Transverse colon (tissue), 4 donors: ENCODE measurements around the gene STAB2. TPM values are rescaled to one million over a fixed set of nuclear protein-coding genes. Genes with fewer than 3 reads are reported as not detected.

ENCODE experiments used
- DNase-seq: peaks from one replicate; pipeline ENCODE4 v3.0.0-alpha.2; 2019
- H3K27ac ChIP-seq, 4 donors: fragments of 200-600 bp; sonication (generic); 2 replicates each; pipeline ENCODE4 v1.5.1; 2016 to 2018; ENCODE audit warnings: inconsistent platforms in 4 of 4
- H3K27me3 ChIP-seq: fragments of 200-600 bp; sonication (generic); 2 replicates; pipeline ENCODE4 v1.5.1; 2017; ENCODE audit warnings: inconsistent platforms
- H3K36me3 ChIP-seq, 4 donors: fragments of 200-600 bp; sonication (generic); 2 replicates each; pipeline ENCODE4 v1.5.1; 2017 to 2019; ENCODE audit warnings: inconsistent platforms in 4 of 4
- H3K4me1 ChIP-seq, 4 donors: fragments of 200-600 bp; sonication (generic); 2 replicates each; pipeline ENCODE4 v1.5.1; 2017 to 2020; ENCODE audit warnings: inconsistent platforms in 4 of 4
- H3K4me3 ChIP-seq, 4 donors: fragments of 200-600 bp; sonication (generic); 1 replicate in 1 of 4; 2 replicates in 3 of 4; pipeline versions ENCODE4 v1.5.1 to v1.6.1; 2017 to 2019; ENCODE audit warnings: inconsistent platforms in 4 of 4
- H3K9me3 ChIP-seq, 2 donors: fragments of 200-600 bp; sonication (generic); 2 replicates each; pipeline ENCODE4 v1.5.1; 2017 to 2019; ENCODE audit warnings: inconsistent platforms in 2 of 2
- EP300 ChIP-seq: sonication (generic); formaldehyde crosslinking; IDR thresholded peaks from one replicate; pipeline ENCODE4 v1.6.1; 2017; ENCODE audit warnings: antibody characterized with exemption, low read depth
- POLR2A ChIP-seq: fragments of 450-650 bp; IDR thresholded peaks from one replicate; pipeline ENCODE4 v1.6.1; 2016; ENCODE audit warnings: antibody characterized with exemption, mild to moderate bottlenecking, moderate library complexity
- POLR2AphosphoS5 ChIP-seq, 3 donors: sonication (generic); formaldehyde crosslinking; IDR thresholded peaks; one replicate each; pipeline ENCODE4 v1.6.1; 2016; ENCODE audit warnings: antibody characterized with exemption in 3 of 3
- WGBS, 2 donors: methylation state at CpG; one replicate each; pipeline ENCODE4 v1.1.5; 2018; ENCODE audit warnings: low coverage in 1 of 2; 5-methylcytosine and 5-hydroxymethylcytosine counted together
- in situ Hi-C, 4 donors: fragments of 200-750 bp; cut with MboI; loops; one replicate each; pipeline versions ENCODE4 v1.15.0 to v1.15.1; 2017; ENCODE audit warnings: low sequenced_read_pairs in 3 of 4, low pct_ligation_motif_present in 1 of 4, low pct_unique_long_range_greater_than_20kb in 1 of 4
- intact Hi-C: fragments of 100-400 bp; cut with DNase I; formaldehyde crosslinking; loops from one replicate; pipeline ENCODE4 v1.15.1; 2023; ENCODE audit warnings: low total_unique reads
- total RNA-seq, 4 donors: library from RNA; depleted of rRNA; stranded (reverse); fragments of >200 nt; gene quantifications; one replicate each; pipeline ENCODE4 v1.1.0, GENCODE V29; 2016
- TF ChIP-seq, protein P1 (sequence below), 5 experiments: fragments of 200-600 bp in 3 of 5; fragments of 450-650 bp in 2 of 5; sonication (generic) in 3 of 5; IDR thresholded peaks; 1 replicate in 2 of 5; 2 replicates in 3 of 5; pipeline ENCODE4 v1.5.1; 2016 to 2017; ENCODE audit warnings: antibody characterized with exemption in 5 of 5, inconsistent platforms in 3 of 5, mild to moderate bottlenecking in 2 of 5, moderate library complexity in 1 of 5

The STAB2 gene
- total RNA-seq, 4 donors from 2014 or later, result 0.48 to 1.9 (median 1.1) TPM; not detected in 1

DNA sequence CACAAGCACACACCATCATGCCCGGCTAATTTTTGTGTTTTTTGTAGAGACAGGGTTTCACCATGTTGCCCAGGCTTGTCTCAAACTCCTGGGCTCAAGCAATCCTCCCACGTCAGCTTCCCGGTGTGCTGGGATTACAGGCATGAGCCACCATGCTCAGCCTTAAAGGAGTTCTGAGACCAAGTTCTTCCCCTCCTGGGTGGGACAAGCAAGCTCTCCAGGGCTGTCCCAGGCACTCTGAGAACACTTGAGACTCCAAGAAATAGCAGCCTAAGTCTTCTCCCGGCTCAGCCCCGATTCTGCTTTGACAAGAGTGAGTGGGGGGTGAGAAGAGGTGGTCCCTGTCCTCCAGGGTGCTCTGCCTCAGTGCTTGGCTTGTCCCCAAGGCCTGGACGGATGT is 86.4 kb downstream of the STAB2 start:
- peaks cover 4 to 63% (median 26%) of the 10 kb centered on the region in 4 donors for H3K4me1 ChIP-seq
- no peak overlapping the region for H3K4me3 ChIP-seq
- intact Hi-C loops (no loop called here), in situ Hi-C loops (no loop called here)
- no peak for DNase-seq
- no peaks in the 10 kb centered on the region for H3K27me3 ChIP-seq
- H3K9me3 ChIP-seq, result no peaks in the 10 kb centered on the region
- 79 to 100% methylated on average over 2 to 6 of the region's 6 CpGs for WGBS, 2 donors
- TF ChIP-seq POLR2A, result no peak
- TF ChIP-seq POLR2AphosphoS5 (IDR thresholded peaks at IDR 0.05), result no peak
- H3K36me3 ChIP-seq, result no peaks in the 10 kb centered on the region
- peak overlapping the region; percentile 48 to 73 (median 67) for H3K27ac ChIP-seq

DNA sequence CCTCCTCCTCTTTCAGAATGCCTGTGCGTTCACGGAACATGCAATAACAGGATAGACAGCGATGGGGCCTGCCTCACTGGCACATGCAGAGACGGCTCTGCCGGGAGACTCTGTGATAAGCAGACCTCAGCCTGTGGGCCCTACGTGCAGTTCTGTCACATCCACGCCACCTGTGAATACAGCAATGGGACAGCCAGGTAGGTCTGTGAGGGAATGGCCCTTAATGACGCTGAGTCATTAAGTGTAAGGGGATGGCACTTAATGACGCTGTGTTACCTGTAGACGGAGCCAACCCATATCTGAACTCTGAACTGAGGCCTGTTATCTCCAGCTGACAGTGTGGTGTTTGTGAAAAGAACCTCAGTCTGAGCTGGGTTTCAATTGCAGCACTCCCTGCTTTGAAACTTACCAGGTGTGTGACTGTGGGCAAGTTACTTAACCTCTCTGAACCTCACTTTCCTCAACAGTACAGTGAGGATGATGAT is 86.9 kb downstream of the STAB2 start:
- 77% methylated on average over 10 of the region's 10 CpGs; no CpG with 5 or more reads in 1 of the 2 donors for WGBS, 2 donors
- Histone ChIP-seq H3K27me3 (no peaks in the 10 kb centered on the region), H3K4me1 (peaks cover 4 to 63% (median 26%) of the 10 kb centered on the region in 4 donors), H3K4me3 (no peak overlapping the region), H3K36me3 (no peaks in the 10 kb centered on the region), H3K27ac (peak overlapping the region; percentile 48 to 73 (median 67)), H3K9me3 (no peaks in the 10 kb centered on the region)
- in situ Hi-C loops (no loop called here), intact Hi-C loops (no loop called here)
- DNase-seq, result peak; percentile 19
- no peak for TF ChIP-seq EP300
- no peak for TF ChIP-seq POLR2A
- TF ChIP-seq, protein P1, sequence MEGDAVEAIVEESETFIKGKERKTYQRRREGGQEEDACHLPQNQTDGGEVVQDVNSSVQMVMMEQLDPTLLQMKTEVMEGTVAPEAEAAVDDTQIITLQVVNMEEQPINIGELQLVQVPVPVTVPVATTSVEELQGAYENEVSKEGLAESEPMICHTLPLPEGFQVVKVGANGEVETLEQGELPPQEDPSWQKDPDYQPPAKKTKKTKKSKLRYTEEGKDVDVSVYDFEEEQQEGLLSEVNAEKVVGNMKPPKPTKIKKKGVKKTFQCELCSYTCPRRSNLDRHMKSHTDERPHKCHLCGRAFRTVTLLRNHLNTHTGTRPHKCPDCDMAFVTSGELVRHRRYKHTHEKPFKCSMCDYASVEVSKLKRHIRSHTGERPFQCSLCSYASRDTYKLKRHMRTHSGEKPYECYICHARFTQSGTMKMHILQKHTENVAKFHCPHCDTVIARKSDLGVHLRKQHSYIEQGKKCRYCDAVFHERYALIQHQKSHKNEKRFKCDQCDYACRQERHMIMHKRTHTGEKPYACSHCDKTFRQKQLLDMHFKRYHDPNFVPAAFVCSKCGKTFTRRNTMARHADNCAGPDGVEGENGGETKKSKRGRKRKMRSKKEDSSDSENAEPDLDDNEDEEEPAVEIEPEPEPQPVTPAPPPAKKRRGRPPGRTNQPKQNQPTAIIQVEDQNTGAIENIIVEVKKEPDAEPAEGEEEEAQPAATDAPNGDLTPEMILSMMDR (IDR thresholded peaks at IDR 0.05), result no peak
- TF ChIP-seq POLR2AphosphoS5 (IDR thresholded peaks at IDR 0.05), result no peak

DNA sequence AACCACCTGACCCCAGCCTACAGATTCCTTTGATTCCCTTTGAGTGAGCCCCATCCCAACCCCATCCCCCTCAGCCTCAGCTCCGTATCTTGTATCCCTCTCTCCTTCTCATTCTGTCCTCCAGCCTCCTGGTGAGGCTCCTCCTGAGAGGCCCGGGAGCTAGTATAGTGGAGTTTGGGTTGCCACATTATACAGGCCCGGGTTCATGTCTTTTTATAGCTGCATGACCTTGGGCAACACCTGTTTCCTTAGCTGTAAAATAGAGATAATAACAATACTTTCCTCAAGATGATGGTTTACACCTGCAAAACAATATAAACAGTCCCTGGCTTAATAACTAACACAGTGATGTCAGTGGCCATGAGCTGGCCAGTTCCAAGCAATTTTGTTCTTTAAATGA is 89.8 kb downstream of the STAB2 start:
- in situ Hi-C loops, result no loop called here
- 17 to 34% methylated on average over 2 to 3 of the region's 3 CpGs for WGBS, 2 donors
- H3K27ac ChIP-seq, result peak overlapping the region; percentile 69 to 82 (median 74)

DNA sequence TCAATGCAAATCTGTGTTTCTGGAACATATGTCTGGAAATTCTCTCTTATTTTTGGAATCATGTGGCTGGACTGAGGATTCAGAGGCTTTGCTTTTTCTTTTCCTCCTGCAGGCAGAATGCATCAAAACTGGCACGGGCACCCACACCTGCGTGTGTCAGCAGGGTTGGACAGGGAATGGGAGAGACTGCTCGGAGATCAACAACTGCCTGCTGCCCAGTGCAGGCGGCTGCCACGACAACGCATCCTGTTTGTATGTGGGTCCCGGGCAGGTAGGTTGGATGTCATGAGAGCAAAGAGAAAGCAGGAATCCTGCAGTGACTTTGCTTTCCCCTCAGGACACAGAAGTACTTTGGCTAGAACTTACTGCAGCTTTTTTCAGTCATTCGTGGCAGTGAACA is 90.3 kb downstream of the STAB2 start:
- peak; percentile 38 for TF ChIP-seq POLR2A
- TF ChIP-seq, protein P1 (IDR thresholded peaks at IDR 0.05), result no peak
- H3K4me3 ChIP-seq, result no peak overlapping the region
- H3K27ac ChIP-seq, result peak overlapping the region; percentile 61 to 82 (median 73)
- peaks cover 15 to 69% (median 38%) of the 10 kb centered on the region in 4 donors for H3K4me1 ChIP-seq
- intact Hi-C loops, result no loop called here
- in situ Hi-C loops, result no loop called here
- H3K36me3 ChIP-seq, result no peaks in the 10 kb centered on the region
- H3K27me3 ChIP-seq, result no peaks in the 10 kb centered on the region
- WGBS, 2 donors, result 30 to 33% methylated on average over 5 to 8 of the region's 8 CpGs
- peak; percentile 69 for DNase-seq
- no peaks in the 10 kb centered on the region for H3K9me3 ChIP-seq

More for the DNA sequence above, 89.8 kb downstream of the STAB2 start:
- H3K9me3 ChIP-seq, result no peaks in the 10 kb centered on the region
- intact Hi-C loops, result no loop called here
- no peaks in the 10 kb centered on the region for H3K36me3 ChIP-seq
- TF ChIP-seq, protein P1 (IDR thresholded peaks at IDR 0.05), result no peak
- no peak for TF ChIP-seq EP300
- TF ChIP-seq POLR2A, result no peak
- TF ChIP-seq POLR2AphosphoS5 (IDR thresholded peaks at IDR 0.05), result no peak
- H3K4me1 ChIP-seq, result peaks cover 19 to 74% (median 40%) of the 10 kb centered on the region in 4 donors
- peak; percentile 49 for DNase-seq
- no peaks in the 10 kb centered on the region for H3K27me3 ChIP-seq
- H3K4me3 ChIP-seq, result no peak overlapping the region

DNA sequence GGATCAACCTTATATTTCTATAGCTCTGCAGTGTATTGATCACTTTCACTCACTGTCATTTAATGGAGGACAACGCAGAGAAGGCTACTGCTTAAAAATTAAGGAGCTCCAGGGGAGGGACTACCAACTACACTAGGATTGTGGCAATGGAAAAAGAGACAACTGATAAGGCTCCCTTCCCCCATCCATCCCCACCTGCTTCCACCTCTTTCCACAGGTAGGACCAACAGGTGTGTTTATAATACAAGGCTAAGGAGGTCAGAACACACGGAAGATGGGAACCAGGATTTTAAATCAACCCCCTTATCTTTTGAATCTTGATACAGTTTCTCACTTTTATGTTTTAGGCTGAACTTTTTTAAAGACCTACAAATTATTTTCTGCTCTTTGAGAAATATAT is 90.8 kb downstream of the STAB2 start:
- intact Hi-C loops (no loop called here), in situ Hi-C loops (no loop called here)
- Histone ChIP-seq H3K27me3 (no peaks in the 10 kb centered on the region), H3K4me3 (no peak overlapping the region), H3K27ac (peak overlapping the region; percentile 61 to 82 (median 73)), H3K9me3 (no peaks in the 10 kb centered on the region), H3K4me1 (peaks cover 15 to 65% (median 35%) of the 10 kb centered on the region in 4 donors), H3K36me3 (no peaks in the 10 kb centered on the region)
- 57 to 78% methylated on average over 1 to 2 of the region's 2 CpGs for WGBS, 2 donors
- TF ChIP-seq POLR2AphosphoS5 (IDR thresholded peaks at IDR 0.05) (no peak), POLR2A (no peak), EP300 (no peak)
- TF ChIP-seq, protein P1 (IDR thresholded peaks at IDR 0.05), result no peak
- no peak for DNase-seq
